Effector memory CD4-positive, alpha-beta T cell (primary cell): ENCODE measurements around the gene MALT1.

Experiments used
- DNase-seq, 3 donors: peaks; one replicate each; pipeline ENCODE4 v3.0.0-alpha.2; 2020
- H3K27ac ChIP-seq: 2 replicates; pipeline ENCODE4 v1.7.0; 2013; ENCODE audit warnings: mild to moderate bottlenecking, low read length, moderate library complexity; ENCODE audit not compliant: insufficient read depth, poor library complexity, severe bottlenecking
- H3K27me3 ChIP-seq: replicated peaks from 2 replicates; pipeline ENCODE4 v1.7.0; 2013; ENCODE audit warnings: mild to moderate bottlenecking, low read length; ENCODE audit not compliant: insufficient read depth, control insufficient read depth, poor library complexity, severe bottlenecking
- H3K36me3 ChIP-seq: 2 replicates; pipeline ENCODE4 v1.7.0; 2013; ENCODE audit warnings: mild to moderate bottlenecking, low read length, moderate library complexity; ENCODE audit not compliant: control insufficient read depth, insufficient read depth
- H3K4me1 ChIP-seq: 2 replicates; pipeline ENCODE4 v1.7.0; 2013; ENCODE audit warnings: low read length, mild to moderate bottlenecking; ENCODE audit not compliant: control insufficient read depth, insufficient read depth, poor library complexity, severe bottlenecking
- H3K4me3 ChIP-seq: 2 replicates; pipeline ENCODE4 v1.7.0; 2013; ENCODE audit warnings: low read length, low read depth, mild to moderate bottlenecking; ENCODE audit not compliant: insufficient read depth, poor library complexity, severe bottlenecking
- H3K9me3 ChIP-seq: 2 replicates; pipeline ENCODE4 v1.7.0; 2013; ENCODE audit warnings: mild to moderate bottlenecking, low read length, moderate library complexity; ENCODE audit not compliant: control insufficient read depth

The MALT1 gene

GRCh38 chr18:58698701-58699193 lies 27.5 kb downstream of the MALT1 start:
- Histone ChIP-seq H3K36me3 (peaks cover 24% of the 10 kb centered on the region), H3K4me3 (no peak overlapping the region), H3K9me3 (no peaks in the 10 kb centered on the region), H3K4me1 (peaks cover 22% of the 10 kb centered on the region), H3K27ac (no peak overlapping the region), H3K27me3 (no peaks in the 10 kb centered on the region)
- no peak for DNase-seq

- H3K9me3 ChIP-seq, result no peaks in the 10 kb centered on the region
- no peak overlapping the region for H3K4me3 ChIP-seq
- H3K4me1 ChIP-seq, result peaks cover 20% of the 10 kb centered on the region
- peaks cover 24% of the 10 kb centered on the region for H3K36me3 ChIP-seq
- no peaks in the 10 kb centered on the region for H3K27me3 ChIP-seq
- H3K27ac ChIP-seq, result no peak overlapping the region
- DNase-seq, result no peak
Observed at GRCh38 chr18:58699551-58699950, 28.3 kb downstream of the MALT1 start.

GRCh38 chr18:58700209-58700608 lies 28.9 kb downstream of the MALT1 start:
- Histone ChIP-seq H3K36me3 (peaks cover 24% of the 10 kb centered on the region), H3K27me3 (no peaks in the 10 kb centered on the region), H3K9me3 (no peaks in the 10 kb centered on the region), H3K4me3 (no peak overlapping the region), H3K4me1 (peaks cover 14% of the 10 kb centered on the region), H3K27ac (no peak overlapping the region)
- DNase-seq, result no peak

- peaks cover 18% of the 10 kb centered on the region for H3K4me1 ChIP-seq
- no peak for DNase-seq
- no peak overlapping the region for H3K4me3 ChIP-seq
- H3K27ac ChIP-seq, result no peak overlapping the region
- H3K36me3 ChIP-seq, result peaks cover 23% of the 10 kb centered on the region
- no peaks in the 10 kb centered on the region for H3K9me3 ChIP-seq
- no peaks in the 10 kb centered on the region for H3K27me3 ChIP-seq
Observed at GRCh38 chr18:58712930-58713329, 41.7 kb downstream of the MALT1 start.

GRCh38 chr18:58714259-58714658 lies 43.0 kb downstream of the MALT1 start:
- Histone ChIP-seq H3K9me3 (no peaks in the 10 kb centered on the region), H3K27me3 (no peaks in the 10 kb centered on the region), H3K4me1 (peaks cover 18% of the 10 kb centered on the region), H3K27ac (peak overlapping the region; percentile 35), H3K4me3 (no peak overlapping the region), H3K36me3 (peaks cover 24% of the 10 kb centered on the region)
- no peak for DNase-seq

- H3K27me3 ChIP-seq, result no peaks in the 10 kb centered on the region
Observed at GRCh38 chr18:58714821-58715220, 43.6 kb downstream of the MALT1 start.

GRCh38 chr18:58715540-58715939 lies 44.3 kb downstream of the MALT1 start:
- peaks cover 21% of the 10 kb centered on the region for H3K36me3 ChIP-seq
- H3K9me3 ChIP-seq, result no peaks in the 10 kb centered on the region
- no peak for DNase-seq
- peak overlapping the region; percentile 23 for H3K27ac ChIP-seq
- peaks cover 18% of the 10 kb centered on the region for H3K4me1 ChIP-seq
- H3K27me3 ChIP-seq, result no peaks in the 10 kb centered on the region
- H3K4me3 ChIP-seq, result no peak overlapping the region

More at GRCh38 chr18:58714821-58715220, 43.6 kb downstream of the MALT1 start:
- no peak for DNase-seq
- Histone ChIP-seq H3K9me3 (no peaks in the 10 kb centered on the region), H3K4me1 (peaks cover 18% of the 10 kb centered on the region), H3K4me3 (no peak overlapping the region), H3K27ac (peak overlapping the region; percentile 35), H3K36me3 (peaks cover 23% of the 10 kb centered on the region)

GRCh38 chr18:58716060-58716756 lies 44.9 kb downstream of the MALT1 start:
- Histone ChIP-seq H3K4me3 (no peak overlapping the region), H3K9me3 (no peaks in the 10 kb centered on the region)

GRCh38 chr18:58721566-58722239 lies 50.4 kb downstream of the MALT1 start:
- no peak for DNase-seq
- Histone ChIP-seq H3K27ac (no peak overlapping the region), H3K36me3 (peaks cover 43% of the 10 kb centered on the region)

More at GRCh38 chr18:58716060-58716756, 44.9 kb downstream of the MALT1 start:
- peak overlapping the region; percentile 23 for H3K27ac ChIP-seq
- peaks cover 18% of the 10 kb centered on the region for H3K4me1 ChIP-seq
- peaks cover 21% of the 10 kb centered on the region for H3K36me3 ChIP-seq
- H3K27me3 ChIP-seq, result no peaks in the 10 kb centered on the region
- DNase-seq, result no peak

More at GRCh38 chr18:58721566-58722239, 50.4 kb downstream of the MALT1 start:
- Histone ChIP-seq H3K27me3 (no peaks in the 10 kb centered on the region), H3K9me3 (no peaks in the 10 kb centered on the region), H3K4me1 (no peaks in the 10 kb centered on the region), H3K4me3 (no peak overlapping the region)
